GM19468 (cell line): ENCODE results near the gene BSN.

ENCODE experiments used
- ATAC-seq: cut with Tn5 transposase; IDR thresholded peaks from one replicate; pipeline ENCODE4 v1.9.1; 2021; ENCODE audit warnings: mild to moderate bottlenecking, moderate library complexity, moderate number of reproducible peaks; ENCODE audit not compliant: unreplicated experiment; ENCODE audit errors: extremely low read depth

The BSN gene

DNA sequence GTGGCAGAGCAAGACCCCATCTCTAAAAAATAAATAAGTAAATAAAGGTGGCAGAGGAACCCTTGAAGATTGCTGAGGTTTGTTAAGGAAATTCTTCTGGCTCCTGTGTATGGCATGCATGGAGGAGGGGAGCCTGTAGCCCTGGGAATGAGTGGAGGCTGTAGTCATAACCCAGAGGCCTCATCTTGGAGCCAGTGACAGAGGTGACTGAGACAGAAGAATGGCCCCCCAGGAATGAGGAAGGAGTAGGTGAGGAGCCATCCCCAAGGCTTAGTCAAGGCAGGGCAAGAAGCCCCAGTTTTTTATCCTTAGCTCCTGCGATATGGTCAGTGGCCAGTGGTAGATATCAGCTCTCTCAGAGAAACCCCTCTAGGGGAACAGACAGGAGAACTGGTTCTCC lies 46.5 kb downstream of the BSN start:
- no peak for ATAC-seq

DNA sequence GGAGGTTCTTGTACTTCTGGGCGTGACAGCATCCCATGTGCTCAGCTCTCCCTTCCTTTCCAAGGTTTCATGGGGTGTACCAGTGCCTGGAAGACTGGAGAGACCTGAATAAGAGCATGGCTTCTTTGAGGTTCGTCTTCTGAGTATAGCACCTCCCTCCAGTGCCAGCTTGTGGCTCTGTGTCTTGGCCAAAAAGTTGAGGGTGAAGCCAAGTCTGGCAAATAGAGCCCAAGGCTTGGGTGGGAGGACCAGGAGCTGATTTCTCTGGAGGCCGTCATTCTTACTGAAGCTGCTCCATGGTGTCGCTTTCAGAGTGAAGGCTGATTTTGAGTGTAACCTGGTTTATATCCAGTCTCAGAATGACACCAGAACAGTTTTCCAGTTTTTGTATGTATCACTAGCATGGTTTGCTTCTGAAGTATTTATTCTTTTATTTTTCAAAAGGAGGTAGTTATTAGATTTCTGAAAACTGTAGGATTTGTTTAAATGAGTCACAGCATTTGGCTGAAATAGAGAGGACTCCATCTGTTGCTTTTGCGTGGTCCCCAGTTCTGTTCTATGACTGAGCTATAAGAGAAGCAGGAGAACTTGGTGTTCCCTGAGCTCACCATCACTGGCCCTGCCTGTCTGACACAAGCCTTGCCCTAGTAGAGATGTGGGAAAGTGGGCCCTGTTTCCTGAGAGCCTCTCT lies 47.2 kb downstream of the BSN start:
- ATAC-seq = no peak

DNA sequence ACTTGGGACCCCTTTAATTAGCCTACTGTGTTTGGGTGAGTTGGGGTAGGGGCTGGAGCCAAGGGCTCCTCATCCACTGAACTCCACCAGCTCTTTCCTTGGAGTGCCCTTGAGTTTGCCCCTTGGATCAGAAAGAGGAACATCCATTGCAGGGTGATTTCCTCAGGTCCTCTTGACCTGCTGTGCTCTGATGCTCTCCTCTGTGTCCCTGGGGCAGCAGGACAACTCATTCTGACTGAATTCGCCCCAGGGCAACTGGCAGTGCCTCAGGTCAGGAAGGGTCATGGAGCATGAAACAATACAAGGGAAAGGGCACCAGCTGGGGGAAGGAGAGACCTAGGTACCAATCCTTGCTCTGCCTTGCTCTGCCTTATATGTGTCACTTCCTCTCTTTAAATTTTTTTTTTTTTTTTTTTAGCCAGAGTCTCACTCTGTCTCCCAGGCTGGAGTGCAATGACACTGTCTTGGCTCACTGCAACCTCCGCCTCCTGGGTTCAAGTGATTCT lies 47.8 kb downstream of the BSN start:
- no peak for ATAC-seq

DNA sequence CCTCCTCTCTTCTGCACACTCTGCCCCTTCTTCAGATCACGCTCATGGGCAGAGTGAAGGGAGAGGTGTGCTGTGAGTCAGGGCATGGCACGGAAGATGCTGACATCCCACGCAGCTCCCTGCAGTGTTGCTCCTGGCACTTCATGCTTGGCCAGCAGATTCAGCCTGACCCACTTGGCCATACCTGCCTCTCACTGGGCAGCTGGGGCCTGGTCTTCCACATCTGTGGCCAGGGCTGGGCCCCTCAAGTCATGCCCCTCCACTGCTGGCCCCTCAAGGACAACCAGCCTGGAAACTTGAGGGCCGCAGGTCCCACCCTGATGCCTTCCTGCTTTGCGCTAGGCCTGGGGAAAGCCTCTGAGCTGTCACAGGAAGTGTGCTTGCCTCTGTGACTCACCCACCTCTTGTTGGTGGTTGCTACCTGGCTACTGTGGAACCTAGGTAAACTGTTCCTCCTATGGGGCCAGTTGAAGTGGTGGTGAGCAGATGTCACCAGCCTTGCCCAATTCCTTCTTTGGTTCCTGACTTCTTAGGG lies 48.7 kb downstream of the BSN start:
- ATAC-seq = no peak

DNA sequence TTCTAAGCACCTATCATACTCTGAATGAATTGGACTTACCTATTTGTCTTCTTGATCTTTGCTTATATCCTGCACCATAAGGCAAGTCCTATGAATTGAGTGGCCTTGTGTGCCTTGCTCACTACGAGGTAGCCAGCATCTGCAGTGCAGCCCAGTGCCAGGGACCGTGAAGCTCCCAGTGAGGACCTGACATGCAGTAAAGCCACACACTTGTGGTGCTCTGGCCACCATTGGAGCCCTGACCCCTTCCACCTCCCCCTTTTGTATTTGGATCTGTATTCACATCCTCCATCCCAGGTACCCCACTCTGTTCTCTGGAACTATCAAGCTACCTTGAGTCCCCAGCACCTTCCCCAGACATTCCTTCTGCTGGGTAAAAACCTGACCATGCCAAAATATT lies 52.1 kb downstream of the BSN start:
- no peak for ATAC-seq

DNA sequence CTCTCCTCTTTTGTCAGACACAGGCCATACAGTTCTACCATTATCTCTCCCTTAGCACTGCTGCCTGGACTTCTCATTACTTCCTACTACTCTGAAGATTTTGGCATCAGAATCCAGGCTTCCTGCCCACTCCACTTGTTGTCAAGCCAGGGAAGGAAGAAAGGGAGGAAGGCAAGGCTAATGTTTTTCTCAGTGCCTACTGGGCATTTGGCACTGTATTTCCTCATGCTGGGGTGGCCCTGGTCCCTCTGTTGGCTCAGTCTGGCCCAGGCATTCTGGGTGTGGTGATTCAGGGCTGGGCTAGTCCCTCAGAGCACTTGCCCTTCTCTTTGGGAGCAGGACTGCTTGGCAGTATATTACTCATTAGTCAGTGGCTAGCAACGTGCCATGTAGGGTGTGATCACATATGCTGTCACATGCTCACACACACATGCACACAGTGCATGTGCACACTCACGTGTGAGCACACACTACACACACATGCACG lies 52.9 kb downstream of the BSN start:
- ATAC-seq = no peak

DNA sequence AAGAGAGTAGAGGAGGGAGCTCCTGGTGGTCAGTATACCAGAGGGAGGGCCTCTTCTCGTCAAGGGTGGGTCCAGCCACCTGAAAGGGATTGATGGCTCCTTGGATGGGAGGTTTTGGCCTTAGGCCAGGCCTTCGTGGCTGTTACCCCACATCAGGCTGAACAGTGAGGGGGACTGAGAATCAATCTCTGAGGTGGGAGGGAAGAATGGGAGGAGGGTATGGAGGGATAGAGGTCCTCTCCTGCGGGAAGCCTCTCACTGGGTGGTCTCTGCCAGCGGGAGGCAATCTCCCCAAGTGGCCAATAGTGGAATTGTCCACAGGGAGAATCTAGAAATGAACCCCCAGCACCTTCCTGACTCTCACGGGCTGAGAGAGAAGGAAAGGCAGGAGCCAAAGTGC lies 53.5 kb downstream of the BSN start:
- ATAC-seq = no peak

DNA sequence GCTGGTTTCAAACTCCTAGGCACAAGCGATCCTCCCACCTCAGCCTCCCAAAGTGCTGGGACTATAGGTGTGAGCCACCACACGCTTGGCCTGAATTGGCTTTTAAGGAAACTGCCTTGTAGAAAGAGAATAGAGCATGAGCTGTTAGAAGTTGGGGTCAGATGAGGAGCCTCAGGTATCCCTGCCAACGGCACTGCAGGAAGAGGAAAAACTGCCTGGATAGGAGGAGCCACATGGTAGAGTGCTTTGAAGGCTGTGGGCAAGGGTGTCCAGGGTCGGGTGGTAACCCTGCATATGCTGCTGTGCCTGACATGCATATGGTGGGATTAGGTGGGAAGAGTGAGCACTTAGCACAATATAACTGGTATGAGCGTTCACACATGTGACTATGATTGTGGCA lies 55.0 kb downstream of the BSN start:
- no peak for ATAC-seq

DNA sequence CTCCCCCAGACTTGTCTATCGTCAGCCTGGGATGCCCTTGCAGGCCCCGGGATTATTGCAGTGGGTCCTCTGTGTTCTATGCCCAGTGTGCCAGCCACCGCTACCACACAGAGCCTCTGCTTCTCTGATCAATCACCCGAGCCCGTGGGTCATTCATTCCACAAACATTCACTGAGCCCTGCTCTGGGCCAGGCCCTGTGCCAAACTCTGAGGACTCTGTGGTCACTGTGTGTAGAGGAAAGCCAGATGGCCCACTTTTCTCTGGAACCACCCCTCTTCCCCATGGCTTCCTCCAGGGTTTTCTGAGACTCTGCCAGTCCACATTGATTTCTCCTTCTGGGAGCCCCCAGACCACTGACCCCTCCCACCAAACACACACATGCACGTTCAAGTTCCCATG lies 55.5 kb downstream of the BSN start:
- no peak for ATAC-seq

DNA sequence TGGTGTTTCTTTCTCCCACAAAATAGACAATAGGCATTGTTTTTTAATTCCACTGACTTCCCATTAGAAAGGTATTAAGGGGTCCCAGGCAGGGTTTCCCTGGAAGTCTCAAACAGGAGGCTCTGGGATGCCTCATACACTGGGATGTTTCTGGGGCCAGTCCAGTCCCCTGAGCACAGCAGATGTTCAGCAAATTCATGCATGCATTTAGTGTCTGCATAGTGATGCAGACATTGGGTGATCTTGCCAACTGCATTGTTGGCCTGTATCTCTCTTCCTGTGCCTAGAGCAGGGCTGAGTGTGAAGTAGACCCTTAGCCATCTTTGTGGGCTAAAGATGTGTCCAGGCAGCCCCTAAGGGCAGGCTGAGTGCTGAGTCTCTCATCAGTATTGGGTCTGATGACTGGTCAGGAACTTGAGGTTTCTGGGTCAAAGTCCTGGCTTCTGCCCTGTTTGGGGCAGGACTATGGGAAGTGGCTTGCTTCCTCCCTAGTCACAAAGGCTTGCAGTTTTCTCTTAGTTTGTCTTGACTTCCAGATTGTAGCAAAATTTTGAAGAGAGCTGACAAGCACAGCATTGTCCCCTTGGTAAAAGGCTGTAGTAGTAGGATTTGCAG lies 56.5 kb downstream of the BSN start:
- ATAC-seq = no peak

DNA sequence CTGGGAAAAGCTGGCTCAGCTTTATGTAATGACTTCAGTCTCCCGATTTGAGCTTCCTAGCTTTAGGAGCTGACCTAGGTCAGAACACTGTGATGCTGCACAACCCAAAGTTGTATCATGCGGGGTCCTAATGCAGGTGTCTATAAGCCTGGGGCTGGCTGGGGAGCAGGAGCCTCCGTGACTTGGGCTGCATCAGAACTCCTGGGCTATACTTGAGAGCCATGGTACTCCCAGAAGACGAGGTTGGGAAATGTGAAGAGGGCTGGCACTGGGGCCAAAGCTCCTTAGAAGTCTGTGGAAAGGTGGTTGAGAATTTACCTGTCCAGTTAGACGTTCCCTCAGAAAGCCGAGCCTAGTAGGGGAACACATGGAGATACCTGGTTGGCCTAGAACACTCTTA lies 57.0 kb downstream of the BSN start:
- ATAC-seq = no peak

DNA sequence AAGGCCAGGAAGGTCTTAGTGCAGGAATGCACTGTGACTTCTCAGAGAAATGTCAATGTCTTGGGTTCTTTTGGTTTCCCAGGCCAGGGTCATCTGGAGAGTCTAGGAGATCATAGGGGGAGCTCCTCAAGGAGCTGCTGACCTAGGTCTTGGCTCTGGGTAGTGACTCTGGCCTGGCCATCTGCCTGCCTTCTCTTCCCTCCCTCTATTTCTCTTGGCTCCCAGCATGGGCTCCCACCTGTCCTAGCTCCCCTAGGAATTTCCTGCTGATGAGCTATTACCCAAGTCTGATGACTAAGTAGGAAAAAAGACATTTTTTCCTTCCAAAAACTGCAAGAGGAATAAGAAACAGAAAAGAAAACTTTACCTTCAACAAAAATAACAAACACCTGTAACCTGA lies 57.4 kb downstream of the BSN start:
- ATAC-seq = no peak

DNA sequence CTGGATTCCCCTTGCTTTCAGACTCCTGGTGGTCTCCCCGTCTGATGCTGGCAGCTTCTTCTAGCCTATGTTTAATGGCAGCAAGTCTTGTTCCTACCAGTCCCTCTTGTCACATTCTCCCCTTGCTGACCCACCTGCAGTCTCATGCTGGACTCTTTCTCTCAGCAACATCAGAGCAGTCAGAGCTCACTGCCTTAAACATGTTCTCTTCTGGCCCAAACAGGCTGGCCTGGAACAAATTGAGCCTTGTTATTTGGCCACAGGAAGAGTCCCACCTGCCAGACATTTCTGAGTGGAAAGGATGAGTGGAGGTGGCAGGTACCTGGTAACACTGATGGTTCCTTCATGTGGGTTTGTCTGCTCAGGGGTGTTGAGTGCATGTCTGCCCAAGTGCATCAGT lies 60.7 kb downstream of the BSN start:
- ATAC-seq = no peak

DNA sequence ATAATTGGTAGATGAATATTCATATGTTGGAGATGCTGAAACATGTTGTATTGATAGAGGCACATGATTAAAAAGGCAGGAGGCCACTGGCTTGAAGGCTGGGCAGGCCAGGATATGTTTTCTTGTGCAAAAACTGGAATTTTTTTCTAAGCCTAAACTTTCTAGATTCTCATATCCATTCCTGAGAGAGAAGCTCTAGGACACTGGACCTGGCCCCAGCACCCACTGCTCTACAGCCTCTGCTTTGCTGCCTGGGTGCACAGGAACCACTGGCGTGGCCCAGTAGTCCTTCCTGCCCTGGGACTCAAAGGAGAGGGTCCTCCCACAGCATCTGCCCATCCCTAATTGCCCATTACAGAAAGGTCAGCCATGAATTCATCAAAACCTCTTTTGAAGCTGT lies 61.8 kb downstream of the BSN start:
- no peak for ATAC-seq

DNA sequence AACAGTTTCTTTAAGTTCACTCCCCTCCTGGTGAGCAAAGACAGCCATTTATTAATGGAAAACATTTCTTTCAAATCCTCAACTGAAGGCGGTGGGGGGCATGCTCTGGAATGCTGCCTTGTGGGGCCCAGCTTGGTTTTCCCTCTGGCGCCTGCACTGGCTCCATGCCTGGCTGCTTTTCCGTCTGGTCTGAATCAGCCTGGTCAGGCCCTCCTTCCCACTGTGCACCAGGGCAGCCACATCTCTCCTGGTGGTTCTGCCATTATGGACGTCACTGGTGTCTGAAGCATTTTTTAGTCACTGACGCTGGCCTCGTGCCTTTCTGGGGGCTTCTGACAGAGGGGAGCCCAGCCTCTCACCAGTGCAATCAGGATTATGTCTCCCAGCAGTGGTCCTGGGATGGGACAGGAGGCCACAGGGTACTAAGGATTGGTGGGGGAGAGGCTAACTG lies 62.2 kb downstream of the BSN start:
- ATAC-seq = no peak

DNA sequence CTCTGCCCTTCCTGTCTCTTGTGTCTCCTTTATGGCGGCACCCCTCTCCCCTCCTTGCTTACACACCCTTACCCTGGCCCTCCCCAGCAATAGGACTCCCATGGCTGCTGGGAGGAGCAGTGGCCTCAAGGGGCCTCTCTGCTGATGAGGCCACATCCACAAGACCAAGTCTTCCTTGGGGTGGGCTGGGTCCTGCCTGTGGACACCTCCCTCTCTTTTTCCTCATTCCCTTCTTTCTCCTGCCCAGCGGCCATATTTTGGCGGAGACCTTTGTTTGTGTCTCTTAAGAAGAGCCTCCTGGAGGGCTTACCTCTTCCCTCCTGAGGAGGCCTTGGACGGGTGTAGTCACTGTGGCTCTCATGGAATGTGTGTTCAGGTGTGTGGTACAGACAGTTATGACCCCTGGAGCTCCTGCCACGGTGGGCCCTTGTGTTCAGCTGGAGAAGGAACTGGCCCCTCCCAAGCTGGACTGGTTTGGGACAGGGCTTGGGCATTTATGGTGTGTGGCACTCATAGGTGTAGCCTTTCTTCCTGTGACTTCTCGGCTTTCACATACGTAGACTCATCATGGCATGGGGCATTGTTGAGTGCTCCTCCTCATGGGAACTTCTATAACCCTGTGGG lies 63.2 kb downstream of the BSN start:
- no peak for ATAC-seq

DNA sequence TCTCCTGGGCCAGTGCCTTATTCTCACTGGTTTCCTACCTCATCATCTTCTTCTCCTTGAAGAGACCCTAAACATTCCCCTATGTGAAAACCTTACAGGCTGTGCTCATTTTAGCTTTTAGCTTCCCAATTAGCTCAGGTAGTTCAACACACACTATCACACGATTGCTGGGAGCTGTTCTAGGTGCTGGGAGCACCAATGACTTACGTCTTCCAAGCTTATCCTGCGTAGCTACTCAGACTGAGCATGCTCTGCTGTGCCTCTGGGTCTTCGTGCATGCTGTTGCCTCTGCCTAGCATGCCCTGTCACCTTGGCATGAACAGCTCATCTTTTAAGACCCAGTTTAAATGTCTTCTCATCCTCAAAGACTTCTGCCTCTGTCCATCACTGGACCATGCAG lies 64.1 kb downstream of the BSN start:
- no peak for ATAC-seq

DNA sequence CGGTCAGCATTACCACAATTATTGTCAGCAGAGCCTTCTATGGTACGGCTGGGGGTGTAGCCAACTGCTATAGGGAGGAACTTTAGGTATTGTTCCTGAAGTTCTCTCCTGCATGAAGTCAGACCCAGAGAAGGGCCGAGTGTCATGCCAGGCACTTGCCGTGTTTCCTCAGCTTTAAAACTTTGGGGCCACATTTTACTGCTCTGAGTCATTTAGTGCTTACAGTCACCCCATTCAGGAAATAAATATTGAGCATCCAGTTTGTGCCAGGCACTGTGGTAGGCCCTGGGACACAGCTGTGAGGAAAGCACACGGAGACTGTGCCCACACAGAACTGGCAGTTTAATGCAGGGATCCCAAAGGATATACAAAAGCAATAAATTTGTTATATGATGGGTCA lies 65.4 kb downstream of the BSN start:
- no peak for ATAC-seq

DNA sequence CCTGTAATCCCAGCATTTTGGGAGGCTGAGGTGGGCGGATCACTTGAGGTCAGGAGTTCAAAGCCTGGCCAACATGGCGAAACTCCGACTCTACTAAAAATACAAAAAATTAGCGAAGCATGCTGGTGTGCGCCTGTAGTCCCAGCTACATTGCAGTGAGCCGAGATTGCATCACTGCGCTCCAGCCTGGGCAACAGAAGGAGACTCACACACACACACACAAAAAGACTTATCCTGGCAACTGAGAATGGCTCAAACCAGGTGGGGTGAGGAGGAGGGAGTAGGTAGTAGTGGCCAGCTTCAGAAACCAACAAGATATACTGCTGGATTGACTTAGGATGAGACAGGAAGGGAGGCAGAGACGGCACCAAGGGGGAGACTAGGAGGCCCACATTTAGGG lies 66.5 kb downstream of the BSN start:
- no peak for ATAC-seq

DNA sequence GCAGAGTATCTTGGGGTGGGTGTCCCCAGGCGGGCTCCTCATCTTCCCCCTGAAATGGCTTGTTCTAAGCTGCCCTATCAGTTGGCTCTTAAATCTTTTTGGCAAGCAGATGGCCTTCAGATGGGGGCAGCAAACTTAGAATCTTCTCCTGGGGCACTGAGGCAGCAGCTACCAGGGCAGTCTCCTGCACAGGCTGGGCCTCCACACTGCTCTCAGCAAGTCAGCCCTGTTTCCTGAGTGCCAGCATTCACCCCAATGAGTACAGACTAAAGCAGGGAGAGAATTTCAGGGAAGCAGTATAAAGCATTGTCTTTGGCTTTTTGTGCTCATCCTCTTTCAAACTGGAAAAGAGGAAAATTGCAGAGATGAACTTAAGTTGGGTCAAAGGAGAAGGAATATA lies 68.8 kb downstream of the BSN start:
- no peak for ATAC-seq

DNA sequence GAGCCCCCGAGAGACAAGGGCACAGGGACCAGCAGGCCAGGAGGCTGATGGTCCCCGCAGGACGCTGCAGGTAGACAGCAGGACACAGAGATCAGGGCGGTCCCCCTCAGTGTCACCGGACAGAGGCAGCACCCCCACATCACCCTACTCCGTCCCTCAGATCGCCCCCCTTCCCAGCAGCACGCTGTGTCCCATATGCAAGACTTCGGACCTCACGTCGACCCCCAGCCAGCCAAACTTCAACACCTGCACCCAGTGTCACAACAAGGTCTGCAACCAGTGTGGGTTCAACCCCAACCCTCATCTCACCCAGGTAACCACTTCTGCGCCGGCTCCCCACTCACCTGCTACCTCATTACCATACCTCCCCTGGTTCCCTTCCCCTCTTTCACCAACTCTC lies 70.8 kb downstream of the BSN start:
- no peak for ATAC-seq
